AG09309 (cell line): ENCODE measurements around the gene PKN2.
"Not testable (repeated sequence)": the region's sequence is repeated elsewhere in the genome, so short reads cannot be mapped to it uniquely, and the experiment has no call there.

Source experiments
- DNase-seq: peaks from one replicate; pipeline ENCODE4 v3.0.0-alpha.2; 2010; ENCODE audit warnings: low read depth
- H3K4me3 ChIP-seq: 2 replicates; pipeline ENCODE4 v1.5.1; 2011; ENCODE audit warnings: mild to moderate bottlenecking, low read depth, low read length, moderate library complexity; ENCODE audit not compliant: control insufficient read depth
- TF ChIP-seq, protein P1 (sequence below): IDR thresholded peaks from 2 replicates; pipeline ENCODE4 v1.5.1; 2011; ENCODE audit warnings: mild to moderate bottlenecking, low read depth, low read length, inconsistent platforms; ENCODE audit not compliant: insufficient read depth, control insufficient read depth; ENCODE audit errors: missing control alignments

PKN2 gene

DNA sequence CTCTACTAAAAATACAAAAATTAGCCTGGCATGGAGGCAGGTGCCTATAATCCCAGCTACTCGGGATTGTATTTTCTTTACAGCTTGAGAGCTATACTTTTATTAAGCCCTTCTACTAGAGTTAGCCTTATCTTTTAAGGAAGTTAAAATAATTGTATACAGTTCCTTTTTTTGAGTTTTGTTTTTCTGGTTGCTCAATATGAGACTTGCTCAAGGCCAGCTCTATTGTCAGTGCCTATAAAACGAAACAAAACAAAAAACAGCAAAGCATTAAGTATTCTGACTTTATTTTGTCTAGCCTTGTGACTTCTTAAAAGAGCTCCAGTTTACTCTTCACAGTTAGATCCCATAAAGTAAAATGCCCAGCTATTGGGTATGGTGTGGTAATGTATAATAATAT, 17.2 kb downstream of the PKN2 start:
- TF ChIP-seq, protein P1, sequence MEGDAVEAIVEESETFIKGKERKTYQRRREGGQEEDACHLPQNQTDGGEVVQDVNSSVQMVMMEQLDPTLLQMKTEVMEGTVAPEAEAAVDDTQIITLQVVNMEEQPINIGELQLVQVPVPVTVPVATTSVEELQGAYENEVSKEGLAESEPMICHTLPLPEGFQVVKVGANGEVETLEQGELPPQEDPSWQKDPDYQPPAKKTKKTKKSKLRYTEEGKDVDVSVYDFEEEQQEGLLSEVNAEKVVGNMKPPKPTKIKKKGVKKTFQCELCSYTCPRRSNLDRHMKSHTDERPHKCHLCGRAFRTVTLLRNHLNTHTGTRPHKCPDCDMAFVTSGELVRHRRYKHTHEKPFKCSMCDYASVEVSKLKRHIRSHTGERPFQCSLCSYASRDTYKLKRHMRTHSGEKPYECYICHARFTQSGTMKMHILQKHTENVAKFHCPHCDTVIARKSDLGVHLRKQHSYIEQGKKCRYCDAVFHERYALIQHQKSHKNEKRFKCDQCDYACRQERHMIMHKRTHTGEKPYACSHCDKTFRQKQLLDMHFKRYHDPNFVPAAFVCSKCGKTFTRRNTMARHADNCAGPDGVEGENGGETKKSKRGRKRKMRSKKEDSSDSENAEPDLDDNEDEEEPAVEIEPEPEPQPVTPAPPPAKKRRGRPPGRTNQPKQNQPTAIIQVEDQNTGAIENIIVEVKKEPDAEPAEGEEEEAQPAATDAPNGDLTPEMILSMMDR = no peak
- no peak overlapping the region for H3K4me3 ChIP-seq
- no peak for DNase-seq

DNA sequence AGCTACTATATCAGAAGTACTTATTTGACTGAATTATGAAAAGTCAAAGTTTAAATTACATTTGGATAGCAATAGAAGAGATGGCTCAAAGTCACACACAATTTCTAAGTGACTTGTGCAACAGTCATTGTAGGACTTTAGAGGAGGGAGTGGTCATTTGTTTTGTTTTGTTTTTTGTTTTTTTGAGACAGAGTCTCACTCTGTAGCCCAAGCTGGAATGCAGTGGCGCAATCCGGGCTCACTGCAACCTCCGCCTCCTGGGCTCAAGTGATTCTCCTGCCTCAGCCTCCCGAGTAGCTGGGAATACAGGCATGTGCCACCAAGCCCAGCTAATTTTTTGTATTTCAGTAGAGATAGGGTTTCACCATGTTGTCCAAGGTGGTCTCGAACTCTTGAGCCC, 17.7 kb downstream of the PKN2 start:
- not testable (repeated sequence) for H3K4me3 ChIP-seq, DNase-seq

DNA sequence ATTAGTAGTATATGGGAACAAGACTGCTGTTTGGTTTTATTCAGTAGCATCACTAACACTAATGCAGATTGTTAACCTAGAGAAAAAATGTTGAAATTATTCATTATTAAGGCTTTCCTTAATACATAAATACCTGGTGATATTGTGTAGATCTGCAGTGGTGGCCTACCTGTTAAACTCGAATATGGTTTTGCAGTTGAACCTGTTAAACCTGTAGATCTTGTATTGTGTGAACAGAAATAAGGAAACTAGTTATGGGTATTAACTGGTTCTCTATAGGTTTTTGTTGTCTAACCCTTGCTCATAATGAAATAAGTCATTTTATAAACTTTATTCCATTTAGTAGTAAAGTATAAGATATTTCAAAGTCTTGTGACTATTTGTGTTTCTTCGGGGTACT, 23.9 kb downstream of the PKN2 start:
- H3K4me3 ChIP-seq = no peak overlapping the region
- TF ChIP-seq, protein P1 = no peak
- DNase-seq = no peak

DNA sequence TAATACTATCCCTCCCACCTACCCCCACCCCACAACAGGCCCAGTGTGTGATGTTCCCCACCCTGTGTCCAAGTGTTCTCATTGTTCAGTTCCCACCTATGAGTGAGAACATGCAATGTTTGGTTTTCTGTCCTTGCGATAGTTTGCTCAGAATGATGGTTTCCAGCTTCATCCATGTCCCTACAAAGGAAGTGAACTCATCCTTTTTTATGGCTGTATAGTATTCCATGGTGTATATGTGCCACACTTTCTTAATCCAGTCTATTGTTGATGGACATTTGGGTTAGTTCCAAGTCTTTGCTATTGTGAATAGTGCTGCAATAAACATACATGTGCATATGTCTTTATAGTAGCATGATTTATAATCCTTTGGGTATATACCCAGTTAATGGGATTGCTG, 28.8 kb downstream of the PKN2 start:
- not testable (repeated sequence) for DNase-seq, H3K4me3 ChIP-seq

DNA sequence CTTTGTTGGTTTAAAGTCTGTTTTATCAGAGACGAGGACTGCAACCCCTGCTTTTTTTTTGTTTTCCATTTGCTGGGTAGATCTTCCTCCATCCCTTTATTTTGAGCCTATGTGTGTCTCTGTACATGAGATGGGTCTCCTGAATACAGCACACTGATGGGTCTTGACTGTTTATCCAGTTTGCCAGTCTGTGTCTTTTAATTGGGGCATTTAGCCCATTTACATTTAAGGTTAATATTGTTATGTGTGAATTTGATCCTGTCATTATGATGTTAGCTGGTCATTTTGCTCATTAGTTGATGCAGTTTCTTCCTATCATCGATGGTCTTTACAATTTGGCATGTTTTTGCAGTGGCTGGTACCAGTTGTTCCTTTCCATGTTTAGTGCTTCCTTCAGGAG, 32.5 kb downstream of the PKN2 start:
- H3K4me3 ChIP-seq, DNase-seq: not testable (repeated sequence)

DNA sequence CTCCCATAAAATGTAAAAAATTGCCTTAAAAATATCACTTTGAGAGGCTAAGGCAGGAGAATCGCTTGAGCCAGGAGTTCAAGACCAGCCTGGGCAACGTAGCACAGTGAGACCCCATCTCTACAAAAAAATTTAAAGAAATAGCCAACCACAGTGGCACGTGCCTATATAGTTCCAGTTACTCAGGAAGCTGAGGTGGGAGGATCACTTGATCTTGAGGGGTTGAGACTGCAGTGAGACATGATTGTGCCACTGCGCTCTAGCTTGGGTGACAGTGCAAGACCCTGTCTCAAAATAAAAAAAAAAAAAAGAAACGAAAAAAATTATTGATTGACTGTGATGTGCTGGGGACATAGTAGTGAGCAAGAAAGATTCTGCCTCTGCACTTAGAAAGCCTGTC, 38.4 kb downstream of the PKN2 start:
- TF ChIP-seq, protein P1 = no peak
- no peak for DNase-seq
- no peak overlapping the region for H3K4me3 ChIP-seq

DNA sequence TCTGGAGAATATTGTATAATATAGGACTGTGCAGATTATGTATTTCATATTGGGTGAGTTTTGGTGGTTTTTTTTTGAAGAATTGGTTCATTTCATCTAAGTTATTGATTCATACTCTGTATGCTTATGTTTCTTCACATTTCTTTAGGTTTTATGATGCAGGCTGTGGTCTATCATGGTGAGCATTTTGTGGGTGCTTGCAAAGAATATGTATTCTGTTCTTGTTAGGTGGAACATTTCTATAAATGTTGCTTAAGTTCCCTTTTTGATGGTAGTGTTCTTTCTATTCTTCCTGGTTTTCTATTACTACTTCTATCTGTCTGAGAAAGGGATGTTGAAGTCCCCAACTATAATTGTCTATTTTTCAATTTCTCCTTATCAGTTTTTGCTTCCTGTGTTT, 42.6 kb downstream of the PKN2 start:
- no peak overlapping the region for H3K4me3 ChIP-seq
- TF ChIP-seq, protein P1 = no peak
- DNase-seq = no peak

DNA sequence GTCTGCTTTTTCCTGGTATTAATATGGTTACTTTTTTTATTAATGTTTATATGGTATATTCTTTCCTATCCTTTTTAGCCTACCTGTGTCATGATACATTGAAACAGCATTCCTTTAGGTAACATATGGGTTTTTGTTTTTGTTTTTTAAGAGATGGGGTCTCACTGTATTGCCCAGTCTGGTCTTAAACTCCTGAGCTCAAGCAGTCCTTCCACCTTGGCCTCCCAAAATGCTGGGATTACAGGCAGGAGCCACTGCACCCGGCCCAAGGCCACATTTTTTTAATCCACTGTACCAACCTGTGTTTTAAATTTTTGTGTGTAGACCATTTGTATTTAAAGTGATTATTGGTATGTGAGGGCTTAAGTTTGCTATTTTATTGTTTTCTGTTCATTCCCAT, 43.1 kb downstream of the PKN2 start:
- DNase-seq = no peak
- TF ChIP-seq, protein P1 = no peak
- no peak overlapping the region for H3K4me3 ChIP-seq

DNA sequence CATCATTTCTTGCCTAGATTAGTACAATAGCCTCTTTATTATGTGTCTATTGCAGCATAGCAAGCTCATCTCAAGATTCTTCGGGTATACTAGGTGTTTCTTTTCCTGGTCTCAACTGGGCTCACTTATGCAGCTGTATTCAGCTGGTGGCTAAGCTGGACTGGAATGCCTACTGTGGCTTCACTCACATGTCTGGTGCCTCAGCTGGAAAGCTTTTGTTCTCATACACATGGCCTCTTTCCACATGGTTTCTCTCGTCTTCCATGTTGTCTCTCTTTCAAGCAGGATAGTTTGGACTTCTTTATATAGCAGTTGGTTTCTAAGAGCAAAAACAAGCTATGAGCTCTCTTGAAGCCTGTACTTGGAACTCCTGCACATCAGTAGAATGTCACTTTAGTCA, 45.2 kb downstream of the PKN2 start:
- H3K4me3 ChIP-seq = no peak overlapping the region
- TF ChIP-seq, protein P1 = no peak
- DNase-seq = no peak
